Measurements from ENCODE around the gene ZNF253. TPM values are rescaled to one million over a fixed set of nuclear protein-coding genes. Genes with fewer than 3 reads are reported as not detected.

The ZNF253 gene
- total and polyA plus RNA-seq, 9 of the 15 experiments (the other 6 are each of a cell fraction or from before 2014, with no cell fraction given): 4.0 to 14.4 (median 7.5) TPM

DNA sequence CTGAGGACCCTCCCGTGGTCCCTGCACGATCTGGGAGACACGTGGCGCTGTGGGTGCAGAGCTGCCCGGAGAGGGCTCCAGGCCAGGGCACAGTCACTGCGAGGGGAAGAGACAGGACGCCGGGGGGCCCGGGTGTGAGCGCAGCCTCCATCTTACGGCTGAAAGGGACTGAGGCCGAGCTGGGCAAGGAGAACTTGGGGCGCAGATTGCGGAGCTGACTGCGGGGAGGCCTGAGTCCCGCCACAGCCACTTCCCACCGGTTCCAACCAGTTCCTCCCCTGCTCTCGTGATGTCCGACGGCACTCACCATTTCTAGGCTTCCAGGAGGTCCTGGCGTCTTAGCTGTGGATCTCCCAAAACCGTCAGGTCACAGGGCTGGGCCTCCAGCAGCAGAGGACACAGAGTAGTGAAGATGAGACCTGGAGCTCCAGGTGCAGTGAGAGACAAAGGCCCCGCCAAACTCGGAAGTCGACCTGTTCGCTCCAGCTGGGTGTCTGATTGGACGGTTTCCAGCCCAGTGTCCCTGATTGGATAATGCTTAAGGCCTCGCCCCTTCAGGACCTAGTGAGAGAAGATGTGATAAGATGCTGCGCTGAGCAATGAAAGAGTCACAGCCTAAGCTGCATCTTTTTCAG, 4.8 kb upstream of the ZNF253 start (continued):
- TF ChIP-seq, protein P1, sequence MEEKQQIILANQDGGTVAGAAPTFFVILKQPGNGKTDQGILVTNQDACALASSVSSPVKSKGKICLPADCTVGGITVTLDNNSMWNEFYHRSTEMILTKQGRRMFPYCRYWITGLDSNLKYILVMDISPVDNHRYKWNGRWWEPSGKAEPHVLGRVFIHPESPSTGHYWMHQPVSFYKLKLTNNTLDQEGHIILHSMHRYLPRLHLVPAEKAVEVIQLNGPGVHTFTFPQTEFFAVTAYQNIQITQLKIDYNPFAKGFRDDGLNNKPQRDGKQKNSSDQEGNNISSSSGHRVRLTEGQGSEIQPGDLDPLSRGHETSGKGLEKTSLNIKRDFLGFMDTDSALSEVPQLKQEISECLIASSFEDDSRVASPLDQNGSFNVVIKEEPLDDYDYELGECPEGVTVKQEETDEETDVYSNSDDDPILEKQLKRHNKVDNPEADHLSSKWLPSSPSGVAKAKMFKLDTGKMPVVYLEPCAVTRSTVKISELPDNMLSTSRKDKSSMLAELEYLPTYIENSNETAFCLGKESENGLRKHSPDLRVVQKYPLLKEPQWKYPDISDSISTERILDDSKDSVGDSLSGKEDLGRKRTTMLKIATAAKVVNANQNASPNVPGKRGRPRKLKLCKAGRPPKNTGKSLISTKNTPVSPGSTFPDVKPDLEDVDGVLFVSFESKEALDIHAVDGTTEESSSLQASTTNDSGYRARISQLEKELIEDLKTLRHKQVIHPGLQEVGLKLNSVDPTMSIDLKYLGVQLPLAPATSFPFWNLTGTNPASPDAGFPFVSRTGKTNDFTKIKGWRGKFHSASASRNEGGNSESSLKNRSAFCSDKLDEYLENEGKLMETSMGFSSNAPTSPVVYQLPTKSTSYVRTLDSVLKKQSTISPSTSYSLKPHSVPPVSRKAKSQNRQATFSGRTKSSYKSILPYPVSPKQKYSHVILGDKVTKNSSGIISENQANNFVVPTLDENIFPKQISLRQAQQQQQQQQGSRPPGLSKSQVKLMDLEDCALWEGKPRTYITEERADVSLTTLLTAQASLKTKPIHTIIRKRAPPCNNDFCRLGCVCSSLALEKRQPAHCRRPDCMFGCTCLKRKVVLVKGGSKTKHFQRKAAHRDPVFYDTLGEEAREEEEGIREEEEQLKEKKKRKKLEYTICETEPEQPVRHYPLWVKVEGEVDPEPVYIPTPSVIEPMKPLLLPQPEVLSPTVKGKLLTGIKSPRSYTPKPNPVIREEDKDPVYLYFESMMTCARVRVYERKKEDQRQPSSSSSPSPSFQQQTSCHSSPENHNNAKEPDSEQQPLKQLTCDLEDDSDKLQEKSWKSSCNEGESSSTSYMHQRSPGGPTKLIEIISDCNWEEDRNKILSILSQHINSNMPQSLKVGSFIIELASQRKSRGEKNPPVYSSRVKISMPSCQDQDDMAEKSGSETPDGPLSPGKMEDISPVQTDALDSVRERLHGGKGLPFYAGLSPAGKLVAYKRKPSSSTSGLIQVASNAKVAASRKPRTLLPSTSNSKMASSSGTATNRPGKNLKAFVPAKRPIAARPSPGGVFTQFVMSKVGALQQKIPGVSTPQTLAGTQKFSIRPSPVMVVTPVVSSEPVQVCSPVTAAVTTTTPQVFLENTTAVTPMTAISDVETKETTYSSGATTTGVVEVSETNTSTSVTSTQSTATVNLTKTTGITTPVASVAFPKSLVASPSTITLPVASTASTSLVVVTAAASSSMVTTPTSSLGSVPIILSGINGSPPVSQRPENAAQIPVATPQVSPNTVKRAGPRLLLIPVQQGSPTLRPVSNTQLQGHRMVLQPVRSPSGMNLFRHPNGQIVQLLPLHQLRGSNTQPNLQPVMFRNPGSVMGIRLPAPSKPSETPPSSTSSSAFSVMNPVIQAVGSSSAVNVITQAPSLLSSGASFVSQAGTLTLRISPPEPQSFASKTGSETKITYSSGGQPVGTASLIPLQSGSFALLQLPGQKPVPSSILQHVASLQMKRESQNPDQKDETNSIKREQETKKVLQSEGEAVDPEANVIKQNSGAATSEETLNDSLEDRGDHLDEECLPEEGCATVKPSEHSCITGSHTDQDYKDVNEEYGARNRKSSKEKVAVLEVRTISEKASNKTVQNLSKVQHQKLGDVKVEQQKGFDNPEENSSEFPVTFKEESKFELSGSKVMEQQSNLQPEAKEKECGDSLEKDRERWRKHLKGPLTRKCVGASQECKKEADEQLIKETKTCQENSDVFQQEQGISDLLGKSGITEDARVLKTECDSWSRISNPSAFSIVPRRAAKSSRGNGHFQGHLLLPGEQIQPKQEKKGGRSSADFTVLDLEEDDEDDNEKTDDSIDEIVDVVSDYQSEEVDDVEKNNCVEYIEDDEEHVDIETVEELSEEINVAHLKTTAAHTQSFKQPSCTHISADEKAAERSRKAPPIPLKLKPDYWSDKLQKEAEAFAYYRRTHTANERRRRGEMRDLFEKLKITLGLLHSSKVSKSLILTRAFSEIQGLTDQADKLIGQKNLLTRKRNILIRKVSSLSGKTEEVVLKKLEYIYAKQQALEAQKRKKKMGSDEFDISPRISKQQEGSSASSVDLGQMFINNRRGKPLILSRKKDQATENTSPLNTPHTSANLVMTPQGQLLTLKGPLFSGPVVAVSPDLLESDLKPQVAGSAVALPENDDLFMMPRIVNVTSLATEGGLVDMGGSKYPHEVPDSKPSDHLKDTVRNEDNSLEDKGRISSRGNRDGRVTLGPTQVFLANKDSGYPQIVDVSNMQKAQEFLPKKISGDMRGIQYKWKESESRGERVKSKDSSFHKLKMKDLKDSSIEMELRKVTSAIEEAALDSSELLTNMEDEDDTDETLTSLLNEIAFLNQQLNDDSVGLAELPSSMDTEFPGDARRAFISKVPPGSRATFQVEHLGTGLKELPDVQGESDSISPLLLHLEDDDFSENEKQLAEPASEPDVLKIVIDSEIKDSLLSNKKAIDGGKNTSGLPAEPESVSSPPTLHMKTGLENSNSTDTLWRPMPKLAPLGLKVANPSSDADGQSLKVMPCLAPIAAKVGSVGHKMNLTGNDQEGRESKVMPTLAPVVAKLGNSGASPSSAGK (IDR thresholded peaks at IDR 0.05): peak; percentile 40; the same call in 1 of the 2 replicates
- no peak for TF ChIP-seq IFI16 (CRISPR knock-in tag; IDR thresholded peaks at IDR 0.05)
- no peak for TF ChIP-seq ZBTB1 (CRISPR knock-in tag; IDR thresholded peaks at IDR 0.05; ENCODE audit: borderline replicate concordance, low read depth)

All from K562 (cell line).